Activated CD4-positive, alpha-beta T cell treated with anti-CD3 and anti-CD28 coated beads, Interleukin-2, amount 10 ng/mL, durations not matched to agents 7 days and 5 days (primary cell): ENCODE data around the gene CNTROB. TPM values are rescaled to one million over a fixed set of nuclear protein-coding genes. Genes with fewer than 3 reads are reported as not detected.

Experiments
- CTCF ChIA-PET: fragments of 350-600 bp; sonication (Branson Sonifier 250); formaldehyde crosslinking; loops from one replicate; lab custom pipeline; 2021; ENCODE audit warnings: antibody characterized with exemption; lab: Charles Lee
- POLR2A ChIA-PET: fragments of 350-600 bp; sonication (Branson Sonifier 250); formaldehyde crosslinking; loops from one replicate; lab custom pipeline; 2021; ENCODE audit warnings: antibody characterized with exemption; lab: Charles Lee
- DNase-seq: peaks from one replicate; pipeline ENCODE4 v3.0.0-alpha.2; 2020
- H3K27ac Mint-ChIP-seq: one replicate; pipeline ENCODE4 v1.8.0; 2021; ENCODE audit warnings: mild to moderate bottlenecking, moderate library complexity, mixed read lengths
- H3K27me3 Mint-ChIP-seq: one replicate; pipeline ENCODE4 v1.8.0; 2021; ENCODE audit warnings: mixed read lengths
- H3K36me3 Mint-ChIP-seq: one replicate; pipeline ENCODE4 v1.8.0; 2021; ENCODE audit warnings: low read depth, mixed read lengths
- H3K4me1 Mint-ChIP-seq: one replicate; pipeline ENCODE4 v1.8.0; 2021; ENCODE audit warnings: mixed read lengths
- H3K4me3 Mint-ChIP-seq: one replicate; pipeline ENCODE4 v1.8.0; 2021; ENCODE audit warnings: mild to moderate bottlenecking, moderate library complexity, mixed read lengths
- H3K9me3 Mint-ChIP-seq: one replicate; pipeline ENCODE4 v1.8.0; 2021; ENCODE audit warnings: mixed read lengths
- total RNA-seq, 2 experiments: library from RNA; stranded (reverse); gene quantifications; one replicate each; pipeline ENCODE4 v1.2.3, GENCODE V29; 2021

The CNTROB gene
- total RNA-seq, 2 experiments from 2014 or later: 74.3 to 77.4 TPM

DNA sequence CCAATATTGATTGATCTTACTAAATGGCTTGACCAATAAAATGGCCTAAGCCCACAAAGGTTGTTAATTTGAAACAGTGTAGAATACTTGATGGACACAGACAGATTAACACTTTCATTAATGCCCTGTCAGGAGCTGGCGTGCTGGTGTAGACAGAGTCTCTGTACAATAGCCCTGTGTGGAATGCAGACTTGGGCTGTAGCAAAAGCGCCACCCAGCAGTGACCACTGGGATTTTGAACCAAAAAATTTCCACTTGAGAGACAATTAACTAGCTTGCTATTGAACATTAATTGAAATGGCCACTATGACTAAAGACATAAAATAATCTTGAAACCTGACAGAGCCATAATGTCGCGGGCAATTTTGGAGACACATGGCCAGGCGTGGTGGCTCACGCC, 50.7 kb downstream of the CNTROB start:
- H3K4me1 Mint-ChIP-seq: no peaks in the 10 kb centered on the region
- H3K4me3 Mint-ChIP-seq: no peak overlapping the region
- no peak for DNase-seq
- no peaks in the 10 kb centered on the region for H3K9me3 Mint-ChIP-seq
- ChIA-PET CTCF (interaction anchor here (1.4 to 2.7 kb wide), 2 partner anchors 37 to 59 kb away, joined by 3 to 6 read pairs; no protein-coding TSS in a partner anchor), POLR2A (no interaction called here)
- H3K27ac Mint-ChIP-seq: no peak overlapping the region
- no peaks in the 10 kb centered on the region for H3K36me3 Mint-ChIP-seq
- H3K27me3 Mint-ChIP-seq: peaks cover 10% of the 10 kb centered on the region

DNA sequence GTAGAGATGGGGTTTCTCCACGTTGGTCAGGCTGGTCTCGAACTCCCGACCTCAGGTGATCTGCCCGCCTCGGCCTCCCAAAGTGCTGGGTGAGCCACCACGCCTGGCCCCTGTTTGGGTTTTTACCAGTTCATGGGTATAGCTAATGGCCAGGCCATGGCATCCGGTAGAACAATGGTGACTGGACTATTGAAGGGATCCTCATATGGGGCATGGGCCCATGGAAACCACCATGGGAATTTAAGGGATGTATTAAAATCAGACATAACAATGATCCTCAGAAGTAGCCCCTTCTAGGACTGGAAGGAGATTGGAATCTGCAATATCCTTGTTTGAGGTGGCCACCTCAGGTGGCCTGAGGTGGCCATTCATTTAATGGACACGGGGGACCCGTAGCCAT, 52.9 kb downstream of the CNTROB start:
- ChIA-PET CTCF (interaction anchor here (1.2 to 2.7 kb wide), 3 partner anchors 39 to 297 kb away, joined by 3 to 7 read pairs (median 6); partner anchors contain the start of gene TP53), POLR2A (no interaction called here)
- peaks cover 10% of the 10 kb centered on the region for H3K27me3 Mint-ChIP-seq
- no peak overlapping the region for H3K27ac Mint-ChIP-seq
- H3K4me1 Mint-ChIP-seq: peaks cover 14% of the 10 kb centered on the region
- no peaks in the 10 kb centered on the region for H3K36me3 Mint-ChIP-seq
- H3K4me3 Mint-ChIP-seq: no peak overlapping the region
- H3K9me3 Mint-ChIP-seq: no peaks in the 10 kb centered on the region
- no peak for DNase-seq

DNA sequence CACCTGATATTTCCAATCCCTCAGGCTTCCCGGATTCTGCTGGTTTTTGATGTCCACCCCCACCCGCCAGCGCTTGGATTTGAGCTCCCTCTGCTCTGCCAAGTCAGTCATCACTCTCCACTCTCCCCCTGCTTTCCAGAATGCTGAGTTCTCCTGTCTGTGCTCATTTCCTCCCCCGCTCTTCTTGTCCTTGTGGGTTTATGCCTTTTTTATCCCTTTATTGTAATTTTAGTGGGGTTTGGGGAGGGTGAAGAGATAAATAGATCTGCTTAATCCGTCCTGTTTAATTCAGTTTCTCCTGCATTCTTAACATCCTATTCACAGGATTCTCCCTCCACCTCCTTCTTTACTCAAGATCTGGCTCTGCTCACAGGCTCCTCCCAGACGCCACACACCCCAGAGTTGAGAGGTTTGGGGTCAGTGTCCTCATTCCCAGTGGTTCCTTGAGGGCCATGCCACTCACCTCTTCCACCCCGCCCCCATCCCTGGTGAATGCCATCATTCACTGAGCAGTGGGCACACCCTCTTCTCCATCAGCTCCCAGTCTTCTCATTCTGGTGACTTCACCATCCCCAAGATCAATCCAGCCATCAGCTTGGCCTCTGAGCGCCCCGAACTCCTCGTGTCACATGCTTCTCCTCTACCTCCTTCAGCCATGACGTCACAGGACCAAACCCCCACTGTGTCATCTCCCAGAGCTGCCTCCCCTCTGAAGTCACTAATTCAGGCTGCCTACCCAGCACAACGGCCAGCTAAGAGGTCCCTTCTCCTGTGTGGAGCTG, 55.3 kb downstream of the CNTROB start:
- DNase-seq: no peak
- POLR2A ChIA-PET: no interaction called here
- H3K4me3 Mint-ChIP-seq: no peak overlapping the region
- H3K27ac Mint-ChIP-seq: peak overlapping the region; percentile 4
- peaks cover 30% of the 10 kb centered on the region for H3K4me1 Mint-ChIP-seq
- H3K27me3 Mint-ChIP-seq: peaks cover 8% of the 10 kb centered on the region
- no peaks in the 10 kb centered on the region for H3K9me3 Mint-ChIP-seq
- no peaks in the 10 kb centered on the region for H3K36me3 Mint-ChIP-seq
- CTCF ChIA-PET: interaction anchor here (0.5 to 4.2 kb wide), 8 partner anchors 8 to 226 kb away, joined by 3 to 38 read pairs (median 4); partner anchors contain the start of gene RNF227

DNA sequence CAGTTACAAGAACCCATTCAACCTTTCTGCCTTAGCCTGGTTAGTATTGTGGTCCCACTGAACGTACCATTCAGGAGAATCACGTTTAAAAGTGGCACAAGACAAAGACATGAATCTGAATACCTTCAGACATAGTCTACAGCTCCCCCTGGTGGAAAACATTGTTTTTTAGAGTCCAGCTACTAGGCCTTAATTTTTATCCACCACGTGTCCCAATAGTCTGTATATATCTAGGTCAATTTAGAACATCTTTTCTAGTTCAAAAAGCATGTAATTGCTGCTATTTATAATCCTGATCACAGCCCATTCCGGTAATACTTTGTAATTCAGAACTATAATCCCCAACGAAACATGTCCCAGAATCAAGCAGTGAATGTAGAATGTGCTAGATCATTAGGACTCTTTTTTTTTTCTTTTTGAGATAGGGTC, 56.8 kb downstream of the CNTROB start:
- peaks cover 35% of the 10 kb centered on the region for H3K4me1 Mint-ChIP-seq
- ChIA-PET POLR2A (interaction anchor here (0.6 kb wide), 1 partner anchor 50 kb away, joined by 3 read pairs; no protein-coding TSS in a partner anchor), CTCF (interaction anchor here (0.6 to 4.2 kb wide), 21 partner anchors 10 to 306 kb away, joined by 3 to 38 read pairs (median 4); partner anchors contain the start of genes NAA38 and RNF227)
- H3K27ac Mint-ChIP-seq: peak overlapping the region; percentile 74
- peaks cover 8% of the 10 kb centered on the region for H3K27me3 Mint-ChIP-seq
- no peaks in the 10 kb centered on the region for H3K9me3 Mint-ChIP-seq
- H3K4me3 Mint-ChIP-seq: no peak overlapping the region
- DNase-seq: peak; percentile 86
- H3K36me3 Mint-ChIP-seq: no peaks in the 10 kb centered on the region

DNA sequence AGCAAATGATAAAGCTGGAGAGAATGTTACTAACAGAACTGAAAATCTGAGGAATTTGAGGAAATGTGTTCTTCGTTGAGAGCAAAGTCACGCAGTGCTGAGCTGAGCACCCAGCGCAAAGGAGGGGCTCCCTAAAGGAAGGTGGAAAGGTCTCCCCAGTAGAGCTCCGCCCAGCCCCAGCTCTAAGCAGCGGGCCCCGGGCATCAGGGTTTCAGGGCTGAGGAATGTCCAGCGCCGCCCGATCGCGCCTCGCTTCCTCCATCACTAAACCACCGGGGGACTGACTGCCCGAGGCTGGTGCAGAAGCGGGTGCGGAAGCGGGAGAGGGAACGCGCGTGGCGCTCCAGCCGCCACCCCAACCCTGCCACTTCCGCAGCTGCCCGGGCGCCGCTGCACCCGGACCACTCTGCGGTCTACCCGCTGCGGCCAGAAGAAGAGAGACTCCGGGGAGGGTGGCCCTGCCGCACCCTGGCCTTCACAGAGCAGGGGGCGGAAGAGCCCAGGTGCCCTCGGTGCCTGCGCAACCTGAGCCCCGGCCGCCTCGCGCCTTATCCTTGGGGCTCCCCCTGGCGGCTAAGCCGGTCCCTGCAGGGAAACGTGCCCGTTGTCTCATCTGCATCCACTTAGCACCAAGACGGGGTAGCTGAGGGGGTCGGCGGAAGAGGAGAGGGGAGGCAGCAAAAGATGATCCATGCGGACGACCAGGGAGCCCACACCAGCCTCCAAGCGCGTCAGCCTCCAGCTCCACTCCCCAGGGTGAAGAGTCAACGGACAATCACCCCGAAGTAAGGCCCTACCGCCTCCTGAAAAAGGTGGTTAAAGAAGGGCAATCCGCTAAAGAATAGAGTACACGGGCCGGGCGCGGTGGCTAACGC, 58.0 kb downstream of the CNTROB start:
- CTCF ChIA-PET: interaction anchor here (0.5 to 4.2 kb wide), 42 partner anchors 8 to 841 kb away, joined by 3 to 38 read pairs (median 5); partner anchors contain the start of genes CNTROB, GUCY2D, KCNAB3 and NAA38
- peak overlapping the region; percentile 94 for H3K27ac Mint-ChIP-seq
- H3K36me3 Mint-ChIP-seq: no peaks in the 10 kb centered on the region
- peak overlapping the region; percentile 75 for H3K4me3 Mint-ChIP-seq
- POLR2A ChIA-PET: interaction anchor here (0.9 to 1.0 kb wide), 2 partner anchors 77 to 133 kb away, joined by 4 to 7 read pairs; partner anchors contain the start of gene NAA38
- H3K9me3 Mint-ChIP-seq: no peaks in the 10 kb centered on the region
- peaks cover 6% of the 10 kb centered on the region for H3K27me3 Mint-ChIP-seq
- peaks cover 35% of the 10 kb centered on the region for H3K4me1 Mint-ChIP-seq
- peak; percentile 92 for DNase-seq

DNA sequence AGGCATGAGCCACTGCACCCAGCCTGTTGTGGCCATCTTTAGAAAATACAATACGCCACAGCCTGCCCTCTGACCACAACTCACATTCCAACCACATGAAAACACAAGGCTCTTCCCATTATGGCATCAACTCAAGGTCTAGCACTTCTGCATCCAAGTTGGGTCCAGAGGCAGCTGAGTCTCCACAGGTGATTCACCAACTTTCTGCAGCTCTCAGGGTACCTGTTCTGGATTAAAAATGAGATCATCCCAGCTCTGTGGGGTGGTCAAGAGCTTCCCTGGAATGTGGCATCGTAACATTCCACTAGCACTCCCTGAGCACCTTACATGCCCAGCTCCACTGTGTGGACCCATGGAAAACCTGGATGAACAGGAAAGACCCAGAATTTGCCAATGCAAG, 60.5 kb downstream of the CNTROB start:
- Mint-ChIP-seq H3K36me3 (no peaks in the 10 kb centered on the region), H3K4me1 (peaks cover 42% of the 10 kb centered on the region), H3K9me3 (no peaks in the 10 kb centered on the region), H3K27ac (no peak overlapping the region), H3K4me3 (no peak overlapping the region), H3K27me3 (peaks cover 9% of the 10 kb centered on the region)
- ChIA-PET CTCF (interaction anchor here (1.7 kb wide), 1 partner anchor 155 kb away, joined by 3 read pairs; no protein-coding TSS in a partner anchor), POLR2A (no interaction called here)
- no peak for DNase-seq

DNA sequence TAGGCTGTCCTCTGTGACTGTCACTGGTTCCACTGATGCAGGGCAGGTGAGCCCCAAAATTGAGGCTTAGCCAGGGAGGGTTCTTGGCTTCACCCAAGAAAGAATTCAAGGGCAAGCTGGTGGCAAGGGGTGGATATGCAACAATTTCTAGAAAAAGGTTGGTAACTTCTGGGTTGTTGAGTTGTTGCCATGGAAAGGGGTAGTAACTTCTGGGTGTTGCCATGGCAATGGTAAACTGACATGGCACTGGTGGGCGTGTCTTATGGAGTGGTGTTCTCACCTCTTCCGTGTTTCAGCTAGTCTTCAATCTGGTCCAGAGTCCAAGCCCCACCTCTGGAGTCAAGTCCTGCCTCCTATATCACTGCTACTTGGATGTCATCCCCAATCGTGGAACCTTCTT, 60.9 kb downstream of the CNTROB start:
- no peaks in the 10 kb centered on the region for H3K9me3 Mint-ChIP-seq
- CTCF ChIA-PET: interaction anchor here (1.7 kb wide), 1 partner anchor 156 kb away, joined by 3 read pairs; no protein-coding TSS in a partner anchor
- no peak overlapping the region for H3K27ac Mint-ChIP-seq
- no peak overlapping the region for H3K4me3 Mint-ChIP-seq
- H3K36me3 Mint-ChIP-seq: no peaks in the 10 kb centered on the region
- peak; percentile 26 for DNase-seq
- POLR2A ChIA-PET: no interaction called here
- H3K27me3 Mint-ChIP-seq: peaks cover 7% of the 10 kb centered on the region
- H3K4me1 Mint-ChIP-seq: peaks cover 42% of the 10 kb centered on the region

DNA sequence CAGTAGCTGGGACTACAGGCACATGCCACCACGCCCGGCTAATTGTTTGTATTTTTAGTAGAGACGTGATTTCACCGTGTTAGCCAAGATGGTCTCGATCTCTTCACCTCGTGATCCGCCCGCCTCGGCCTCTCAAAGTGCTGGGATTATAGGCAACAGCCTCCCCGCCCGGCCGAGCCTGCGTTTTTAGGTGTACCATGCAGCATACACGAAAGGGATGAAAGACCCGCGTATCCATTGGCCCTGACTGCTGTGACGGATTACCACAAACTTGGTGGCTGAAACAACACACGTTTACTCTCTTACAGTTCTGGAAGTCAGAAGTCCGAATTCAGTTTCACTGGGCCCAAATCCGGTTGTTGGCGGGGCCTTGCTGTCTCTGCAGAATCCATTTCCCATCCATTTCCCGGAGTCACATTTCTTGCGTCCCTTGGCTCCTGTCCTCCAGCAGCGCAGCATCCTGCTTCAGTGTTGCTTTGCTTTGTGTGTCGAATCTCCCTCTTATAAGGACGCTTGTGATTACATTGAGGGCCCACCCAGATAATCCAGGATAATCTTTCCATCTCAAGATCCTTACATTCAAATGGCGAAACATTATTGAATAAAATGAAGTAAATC, 62.1 kb downstream of the CNTROB start:
- H3K9me3 Mint-ChIP-seq: no peaks in the 10 kb centered on the region
- peaks cover 14% of the 10 kb centered on the region for H3K27me3 Mint-ChIP-seq
- POLR2A ChIA-PET: no interaction called here
- CTCF ChIA-PET: no interaction called here
- DNase-seq: no peak
- H3K36me3 Mint-ChIP-seq: no peaks in the 10 kb centered on the region
- H3K4me1 Mint-ChIP-seq: peaks cover 35% of the 10 kb centered on the region
- H3K27ac Mint-ChIP-seq: no peak overlapping the region
- no peak overlapping the region for H3K4me3 Mint-ChIP-seq

DNA sequence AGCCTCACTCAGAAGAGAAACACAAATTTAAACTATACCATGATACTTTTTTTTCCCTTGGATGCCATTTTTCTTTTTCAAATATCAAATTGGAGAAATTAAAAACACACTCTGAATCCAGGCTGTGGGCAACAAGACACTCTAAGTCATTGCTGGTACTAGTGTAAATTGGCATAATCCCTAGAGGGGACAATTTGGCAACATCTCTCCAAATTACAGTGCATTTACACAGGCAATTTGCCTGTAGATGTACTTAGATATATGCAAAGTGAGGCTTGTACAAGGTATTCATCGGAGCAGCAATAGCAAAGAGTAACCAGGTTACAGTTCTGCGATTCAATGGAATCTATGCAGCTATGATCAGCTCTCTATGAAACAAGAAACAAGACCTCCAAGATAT, 63.7 kb downstream of the CNTROB start:
- no peak for DNase-seq
- Mint-ChIP-seq H3K36me3 (no peaks in the 10 kb centered on the region), H3K9me3 (no peaks in the 10 kb centered on the region), H3K4me3 (no peak overlapping the region), H3K27me3 (peaks cover 23% of the 10 kb centered on the region), H3K4me1 (peaks cover 22% of the 10 kb centered on the region), H3K27ac (no peak overlapping the region)
- POLR2A ChIA-PET: no interaction called here
- CTCF ChIA-PET: no interaction called here

DNA sequence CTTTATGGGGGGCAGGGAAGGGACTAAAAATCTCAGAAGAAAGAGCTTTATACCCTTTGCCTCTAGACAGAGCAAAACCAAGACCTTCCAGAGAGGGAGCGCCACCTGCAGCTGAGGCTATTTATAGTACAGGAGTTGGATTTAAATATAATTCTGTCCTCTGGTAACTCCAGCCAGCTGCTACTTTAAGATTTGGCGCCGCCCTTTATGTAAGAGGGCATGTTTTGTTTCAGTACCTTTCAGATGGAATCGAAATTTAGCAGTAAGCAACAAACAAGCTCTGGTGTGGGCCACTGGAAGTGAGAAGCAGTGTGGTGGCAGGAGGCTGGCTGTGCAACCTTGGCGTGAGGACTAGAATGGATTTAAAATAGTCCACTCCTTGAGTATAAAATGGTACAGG, 65.2 kb downstream of the CNTROB start:
- Mint-ChIP-seq H3K9me3 (no peaks in the 10 kb centered on the region), H3K4me3 (no peak overlapping the region), H3K27me3 (peaks cover 35% of the 10 kb centered on the region), H3K27ac (no peak overlapping the region), H3K36me3 (no peaks in the 10 kb centered on the region), H3K4me1 (peaks cover 16% of the 10 kb centered on the region)
- ChIA-PET CTCF (interaction anchor here (0.6 to 2.5 kb wide), 8 partner anchors 8 to 254 kb away, joined by 3 to 13 read pairs (median 4); partner anchors contain the start of genes CNTROB and TRAPPC1), POLR2A (no interaction called here)
- DNase-seq: peak; percentile 58
